Measurements from ENCODE around the gene TST. TPM values are rescaled to one million over a fixed set of nuclear protein-coding genes. Genes with fewer than 3 reads are reported as not detected.

TST gene
- total RNA-seq, 1 donor from 2014 or later: 20.5 TPM

DNA sequence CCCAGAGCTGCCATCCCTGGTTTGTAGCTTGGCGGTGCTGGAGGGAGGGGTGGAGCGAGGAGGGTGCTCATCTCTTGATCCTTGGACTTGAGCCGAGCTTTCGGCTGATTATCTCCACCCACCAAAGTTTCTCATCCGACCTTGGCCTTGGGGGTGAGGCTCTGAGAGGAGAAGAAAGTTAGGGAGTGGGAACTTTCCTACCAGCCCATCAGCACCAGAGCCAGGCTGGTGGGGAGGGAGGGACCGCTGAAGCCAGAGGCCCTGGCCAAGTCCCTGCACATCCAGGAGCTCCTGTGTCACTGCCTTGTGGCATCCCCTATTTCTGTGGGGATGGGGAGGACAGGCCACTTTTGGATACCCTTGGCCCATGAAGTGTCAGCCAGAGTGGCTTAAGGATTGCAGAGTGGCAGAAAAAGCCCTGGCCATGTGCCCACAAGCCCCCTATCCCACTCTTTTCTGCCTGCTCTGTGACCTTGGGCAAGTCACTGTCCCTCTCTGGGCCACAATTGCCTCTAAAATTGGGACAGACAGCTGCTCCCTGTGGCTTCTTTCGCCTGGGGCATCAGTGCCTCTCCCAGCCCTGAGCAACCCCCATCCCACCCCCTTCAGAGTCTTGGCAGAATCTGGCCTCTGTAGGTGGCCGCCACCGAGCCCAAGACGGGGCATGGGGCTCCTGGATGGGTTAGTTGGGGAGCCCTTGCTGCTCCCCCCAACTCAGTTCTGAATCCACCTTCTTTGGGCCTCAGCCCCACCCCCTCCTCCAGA lies 42.5 kb upstream of the TST start:
- H3K27me3 Mint-ChIP-seq (ENCODE audit: unreplicated experiment): no peaks in the 10 kb centered on the region
- no peak overlapping the region for H3K4me3 Mint-ChIP-seq (ENCODE audit: unreplicated experiment)
- no peaks in the 10 kb centered on the region for H3K9me3 Mint-ChIP-seq (ENCODE audit: unreplicated experiment)
- H3K36me3 Mint-ChIP-seq (ENCODE audit: unreplicated experiment): peaks cover 4% of the 10 kb centered on the region
- H3K27ac Mint-ChIP-seq (ENCODE audit: unreplicated experiment): no peak overlapping the region
- no peak for DNase-seq (ENCODE audit: extremely low spot score, unreplicated experiment)
- no peaks in the 10 kb centered on the region for H3K4me1 Mint-ChIP-seq (ENCODE audit: unreplicated experiment)
- TF ChIP-seq, protein P1, sequence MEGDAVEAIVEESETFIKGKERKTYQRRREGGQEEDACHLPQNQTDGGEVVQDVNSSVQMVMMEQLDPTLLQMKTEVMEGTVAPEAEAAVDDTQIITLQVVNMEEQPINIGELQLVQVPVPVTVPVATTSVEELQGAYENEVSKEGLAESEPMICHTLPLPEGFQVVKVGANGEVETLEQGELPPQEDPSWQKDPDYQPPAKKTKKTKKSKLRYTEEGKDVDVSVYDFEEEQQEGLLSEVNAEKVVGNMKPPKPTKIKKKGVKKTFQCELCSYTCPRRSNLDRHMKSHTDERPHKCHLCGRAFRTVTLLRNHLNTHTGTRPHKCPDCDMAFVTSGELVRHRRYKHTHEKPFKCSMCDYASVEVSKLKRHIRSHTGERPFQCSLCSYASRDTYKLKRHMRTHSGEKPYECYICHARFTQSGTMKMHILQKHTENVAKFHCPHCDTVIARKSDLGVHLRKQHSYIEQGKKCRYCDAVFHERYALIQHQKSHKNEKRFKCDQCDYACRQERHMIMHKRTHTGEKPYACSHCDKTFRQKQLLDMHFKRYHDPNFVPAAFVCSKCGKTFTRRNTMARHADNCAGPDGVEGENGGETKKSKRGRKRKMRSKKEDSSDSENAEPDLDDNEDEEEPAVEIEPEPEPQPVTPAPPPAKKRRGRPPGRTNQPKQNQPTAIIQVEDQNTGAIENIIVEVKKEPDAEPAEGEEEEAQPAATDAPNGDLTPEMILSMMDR (IDR thresholded peaks at IDR 0.05): no peak

DNA sequence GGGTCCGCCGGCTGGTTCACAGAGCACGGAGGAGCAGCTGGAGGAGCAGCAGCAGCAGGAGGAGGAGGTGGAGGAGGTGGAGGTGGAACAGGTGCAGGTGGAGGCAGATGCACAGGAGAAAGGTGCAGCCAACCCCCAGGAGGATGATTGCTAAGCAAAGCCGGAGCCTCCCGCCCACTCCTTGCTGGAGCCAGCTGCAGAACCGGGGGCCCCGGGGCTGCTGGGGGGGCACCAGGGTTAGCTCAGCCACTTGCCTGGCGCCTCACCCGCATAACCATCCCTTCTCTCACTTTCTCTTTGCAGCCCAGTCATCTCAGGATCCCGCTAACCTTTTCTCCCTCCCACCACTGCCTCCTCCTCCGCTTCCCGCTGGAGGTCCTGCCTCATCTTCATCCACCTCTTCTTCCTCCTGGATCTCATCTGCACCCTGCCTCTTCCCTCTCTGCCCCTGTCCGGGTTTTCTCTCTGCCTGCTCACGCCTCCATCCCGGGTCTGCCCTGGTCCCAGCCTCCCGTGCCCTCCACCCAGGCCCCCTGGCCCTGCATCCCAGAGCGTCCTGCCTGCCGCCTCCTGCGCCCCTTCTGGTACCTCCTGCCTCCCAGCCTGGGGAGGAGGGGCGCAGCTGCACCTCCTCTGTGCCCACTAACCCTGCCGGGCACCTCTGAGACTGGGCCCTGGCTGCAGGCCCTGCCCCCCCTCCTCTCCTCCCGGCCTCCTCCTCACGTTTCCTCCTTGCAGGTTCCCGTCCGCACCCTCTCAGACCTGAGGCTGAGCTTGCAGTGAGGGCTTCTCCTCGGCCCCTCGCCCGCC lies 41.8 kb upstream of the TST start:
- H3K36me3 Mint-ChIP-seq (ENCODE audit: unreplicated experiment): peaks cover 7% of the 10 kb centered on the region
- H3K9me3 Mint-ChIP-seq (ENCODE audit: unreplicated experiment): no peaks in the 10 kb centered on the region
- TF ChIP-seq, protein P1 (IDR thresholded peaks at IDR 0.05): no peak
- no peak for DNase-seq (ENCODE audit: extremely low spot score, unreplicated experiment)
- no peaks in the 10 kb centered on the region for H3K27me3 Mint-ChIP-seq (ENCODE audit: unreplicated experiment)
- H3K4me3 Mint-ChIP-seq (ENCODE audit: unreplicated experiment): no peak overlapping the region
- H3K4me1 Mint-ChIP-seq (ENCODE audit: unreplicated experiment): no peaks in the 10 kb centered on the region
- no peak overlapping the region for H3K27ac Mint-ChIP-seq (ENCODE audit: unreplicated experiment)

DNA sequence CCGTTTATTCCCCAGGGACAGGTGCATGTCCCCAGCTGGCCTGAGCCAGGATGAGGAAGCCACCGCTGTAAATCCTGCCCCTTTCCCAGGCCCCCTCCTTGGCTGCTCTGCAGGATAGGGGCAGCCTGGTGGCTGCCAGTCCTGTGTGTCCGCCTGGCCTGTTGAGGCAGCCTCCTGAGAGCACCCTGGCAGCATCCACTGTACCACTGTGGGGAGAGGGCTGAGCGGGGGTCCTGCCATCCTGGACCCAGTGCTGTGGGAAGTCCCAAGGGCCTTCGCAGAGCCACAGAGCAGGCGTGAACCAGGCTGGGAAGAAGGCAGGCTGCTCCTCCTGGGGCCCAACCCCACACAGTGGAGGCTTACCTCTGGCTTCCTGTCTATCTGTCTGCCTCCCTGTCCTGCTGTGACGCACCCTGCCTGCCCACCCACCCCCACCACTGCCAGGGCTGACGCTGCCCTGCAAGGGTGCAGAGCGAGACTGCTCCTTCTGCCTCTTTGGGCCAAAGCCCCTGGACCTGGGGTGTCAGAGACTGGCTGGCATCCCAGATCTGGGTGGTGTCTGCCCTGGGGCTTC lies 40.7 kb upstream of the TST start:
- Mint-ChIP-seq H3K4me1 (ENCODE audit: unreplicated experiment) (no peaks in the 10 kb centered on the region), H3K4me3 (ENCODE audit: unreplicated experiment) (no peak overlapping the region), H3K27ac (ENCODE audit: unreplicated experiment) (no peak overlapping the region), H3K27me3 (ENCODE audit: unreplicated experiment) (no peaks in the 10 kb centered on the region), H3K9me3 (ENCODE audit: unreplicated experiment) (no peaks in the 10 kb centered on the region), H3K36me3 (ENCODE audit: unreplicated experiment) (peaks cover 9% of the 10 kb centered on the region)
- TF ChIP-seq, protein P1 (IDR thresholded peaks at IDR 0.05): no peak
- no peak for DNase-seq (ENCODE audit: extremely low spot score, unreplicated experiment)

DNA sequence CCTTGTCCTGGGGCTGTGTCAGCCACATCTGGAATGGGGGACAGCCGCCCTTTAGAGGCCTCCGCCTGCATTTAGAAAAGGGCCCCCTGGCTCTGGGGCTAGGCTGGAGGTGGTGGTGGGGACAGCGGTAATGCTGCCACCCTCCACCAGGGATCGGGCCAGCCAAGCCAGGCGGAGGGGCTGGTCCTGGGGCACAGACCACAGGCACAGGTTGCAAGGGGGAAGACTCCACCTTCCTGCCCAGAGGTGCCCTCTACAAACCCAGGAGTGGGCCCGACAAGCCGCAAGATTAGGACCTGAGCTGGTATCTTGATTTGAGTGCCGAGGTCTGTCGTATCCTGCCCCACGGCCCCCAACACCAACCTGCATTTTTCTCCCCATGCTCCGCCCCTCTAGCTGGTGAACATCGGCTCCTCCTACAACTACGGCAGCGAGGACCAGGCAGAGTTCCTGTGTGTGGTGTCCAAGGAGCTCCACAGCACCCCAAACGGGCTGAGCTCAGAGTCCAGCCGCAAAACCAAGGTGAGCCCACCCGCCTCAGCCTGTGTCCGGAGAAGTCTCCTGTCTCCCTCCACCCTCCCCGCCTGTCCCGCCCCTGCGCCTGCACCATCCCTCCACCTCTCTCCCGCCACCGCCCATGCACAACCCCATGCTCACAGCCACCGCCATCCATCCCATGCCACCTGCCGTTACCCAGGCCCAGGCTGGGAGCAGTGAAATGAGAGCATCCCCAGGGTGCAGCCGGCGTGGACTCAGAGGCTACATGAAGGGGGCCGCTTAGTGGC lies 39.9 kb upstream of the TST start:
- Mint-ChIP-seq H3K4me3 (ENCODE audit: unreplicated experiment) (no peak overlapping the region), H3K4me1 (ENCODE audit: unreplicated experiment) (no peaks in the 10 kb centered on the region), H3K36me3 (ENCODE audit: unreplicated experiment) (peaks cover 9% of the 10 kb centered on the region), H3K27me3 (ENCODE audit: unreplicated experiment) (no peaks in the 10 kb centered on the region), H3K27ac (ENCODE audit: unreplicated experiment) (no peak overlapping the region), H3K9me3 (ENCODE audit: unreplicated experiment) (no peaks in the 10 kb centered on the region)
- DNase-seq (ENCODE audit: extremely low spot score, unreplicated experiment): no peak
- TF ChIP-seq, protein P1 (IDR thresholded peaks at IDR 0.05): no peak

All from osteocyte (in vitro differentiated cells).